GM12878 (cell line): ENCODE data around the gene TRANK1.

ENCODE experiments used
- CHD2 ChIP-seq: IDR thresholded peaks from 2 replicates; pipeline ENCODE4 v1.6.1; 2011; ENCODE audit warnings: low read depth, low read length, improper control_type of control experiment, borderline replicate concordance
- CTCF ChIP-seq, 3 experiments: IDR thresholded peaks in 2 of 3; conservative IDR thresholded peaks in 1 of 3; 2 replicates each; pipeline ENCODE4 v1.5.1; 2011; ENCODE audit warnings: low read depth in 3 of 3, low read length in 3 of 3, mild to moderate bottlenecking in 3 of 3, control low read depth in 2 of 3, moderate library complexity in 2 of 3, inconsistent platforms in 1 of 3, mixed read lengths in 1 of 3; ENCODE audit not compliant: control insufficient read depth in 2 of 3, insufficient read depth in 1 of 3; ENCODE audit errors: extremely low read depth in 1 of 3
- EP300 ChIP-seq, 2 experiments: fragments of 150-350 bp in 1 of 2; IDR thresholded peaks; 2 replicates each; pipeline ENCODE4 v1.6.1; 2011 to 2012; ENCODE audit warnings: low read depth in 2 of 2, low read length in 2 of 2, borderline replicate concordance in 1 of 2, improper control_type of control experiment in 1 of 2, inconsistent platforms in 1 of 2; ENCODE audit not compliant: control insufficient read depth in 1 of 2
- EZH2 ChIP-seq: IDR thresholded peaks from 2 replicates; pipeline ENCODE4 v1.6.1; 2012; ENCODE audit warnings: low read depth, mild to moderate bottlenecking, control low read depth, inconsistent platforms, low read length, borderline replicate concordance; ENCODE audit not compliant: control insufficient read depth
- HDAC6 ChIP-seq: fragments of 200-600 bp; sonication (generic); IDR thresholded peaks from one replicate; pipeline ENCODE4 v1.8.0; 2017; ENCODE audit warnings: antibody characterized with exemption; ENCODE audit not compliant: unreplicated experiment
- PKNOX1 ChIP-seq: fragments of 450-650 bp; IDR thresholded peaks from 2 replicates; pipeline ENCODE4 v1.6.1; 2016; ENCODE audit warnings: mild to moderate bottlenecking

- TF ChIP-seq EZH2 (no peak), EP300 (IDR thresholded peaks at IDR 0.05; ENCODE audit: borderline replicate concordance in 1 of 2, control insufficient read depth in 1 of 2, low read depth in 2 of 2, low read length in 2 of 2) (no peak), PKNOX1 (no peak), HDAC6 (no peak), CHD2 (no peak), CTCF (IDR thresholded peaks at IDR 0.05 in 2 of 3, conservative IDR thresholded peaks at IDR 0.05 in 1 of 3; ENCODE audit: control insufficient read depth in 2 of 3, extremely low read depth in 1 of 3, insufficient read depth in 1 of 3, low read depth in 3 of 3, low read length in 3 of 3) (no peak)
Measured at GRCh38 chr3:36864180-36865053, 80.4 kb downstream of the TRANK1 start.
